Activated CD8-positive, alpha-beta memory T cell treated with anti-CD3 and anti-CD28 coated beads, Interleukin-2, amount 50 U/mL, for 4 hours (primary cell): ENCODE data around the gene ZHX3.

Experiments used
- DNase-seq: peaks from one replicate; pipeline ENCODE4 v3.0.0-alpha.2; 2020

Gene ZHX3

GRCh38 chr20:41168281-41169161 is 149.0 kb downstream of the ZHX3 start:
- DNase-seq = peak; percentile 8

GRCh38 chr20:41167481-41168253 is 149.9 kb downstream of the ZHX3 start:
- DNase-seq = peak; percentile 5

- no peak for DNase-seq
Measured at GRCh38 chr20:41167118-41167470, 150.4 kb downstream of the ZHX3 start.

- peak; percentile 6 for DNase-seq
Measured at GRCh38 chr20:41166201-41167117, 151.1 kb downstream of the ZHX3 start.

- DNase-seq = no peak
Measured at GRCh38 chr20:41165001-41165882, 152.3 kb downstream of the ZHX3 start.

- no peak for DNase-seq
Measured at GRCh38 chr20:41163821-41164220, 153.7 kb downstream of the ZHX3 start.

- no peak for DNase-seq
Measured at GRCh38 chr20:41162396-41162795, 155.1 kb downstream of the ZHX3 start.

- DNase-seq = no peak
Measured at GRCh38 chr20:41161886-41162285, 155.6 kb downstream of the ZHX3 start.

- DNase-seq = no peak
Measured at GRCh38 chr20:41160686-41161085, 156.8 kb downstream of the ZHX3 start.

GRCh38 chr20:41159547-41159946 is 158.0 kb downstream of the ZHX3 start:
- DNase-seq = no peak

GRCh38 chr20:41158082-41158625 is 159.4 kb downstream of the ZHX3 start:
- DNase-seq = no peak

GRCh38 chr20:41155261-41155660 is 162.3 kb downstream of the ZHX3 start:
- no peak for DNase-seq

GRCh38 chr20:41154436-41155176 is 162.9 kb downstream of the ZHX3 start:
- DNase-seq = no peak

GRCh38 chr20:41152108-41152757 is 165.3 kb downstream of the ZHX3 start:
- no peak for DNase-seq

GRCh38 chr20:41151134-41151869 is 166.2 kb downstream of the ZHX3 start:
- DNase-seq = no peak

- no peak for DNase-seq
Measured at GRCh38 chr20:41150664-41151063, 166.9 kb downstream of the ZHX3 start.

- no peak for DNase-seq
Measured at GRCh38 chr20:41148942-41149341, 168.6 kb downstream of the ZHX3 start.

GRCh38 chr20:41147767-41148191 is 169.8 kb downstream of the ZHX3 start:
- DNase-seq = no peak

GRCh38 chr20:41145821-41146620 is 171.5 kb downstream of the ZHX3 start:
- DNase-seq = peak; percentile 7
